Measurements from ENCODE around the gene CNTNAP2.

DNA sequence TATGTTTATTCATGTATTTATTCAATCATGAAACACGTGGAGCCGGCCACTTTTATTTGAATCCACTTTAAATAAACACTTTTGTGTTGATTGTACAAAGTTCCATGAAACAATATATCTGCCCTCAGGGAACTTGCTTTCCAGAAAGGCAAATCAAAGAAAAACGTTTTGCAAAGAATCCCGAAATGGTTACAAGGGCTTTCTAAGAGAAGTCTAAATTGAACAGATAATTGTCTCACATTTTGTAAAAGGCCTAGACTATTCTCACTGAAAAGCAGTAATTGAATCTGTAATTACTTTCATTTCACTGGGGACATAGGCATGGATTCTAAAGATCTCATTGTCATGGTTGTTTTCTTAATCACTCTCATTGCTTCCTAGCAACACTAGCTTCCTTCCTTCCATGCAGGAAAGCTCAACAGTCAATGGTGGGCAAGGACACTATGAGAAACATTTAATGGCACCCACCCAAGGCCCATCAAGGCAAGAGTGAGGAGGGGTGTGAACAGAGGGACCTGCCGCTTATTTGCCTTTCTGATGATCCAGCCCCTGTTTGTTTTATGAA is 1851.5 kb downstream of the CNTNAP2 start:
- TF ChIP-seq, protein P1, sequence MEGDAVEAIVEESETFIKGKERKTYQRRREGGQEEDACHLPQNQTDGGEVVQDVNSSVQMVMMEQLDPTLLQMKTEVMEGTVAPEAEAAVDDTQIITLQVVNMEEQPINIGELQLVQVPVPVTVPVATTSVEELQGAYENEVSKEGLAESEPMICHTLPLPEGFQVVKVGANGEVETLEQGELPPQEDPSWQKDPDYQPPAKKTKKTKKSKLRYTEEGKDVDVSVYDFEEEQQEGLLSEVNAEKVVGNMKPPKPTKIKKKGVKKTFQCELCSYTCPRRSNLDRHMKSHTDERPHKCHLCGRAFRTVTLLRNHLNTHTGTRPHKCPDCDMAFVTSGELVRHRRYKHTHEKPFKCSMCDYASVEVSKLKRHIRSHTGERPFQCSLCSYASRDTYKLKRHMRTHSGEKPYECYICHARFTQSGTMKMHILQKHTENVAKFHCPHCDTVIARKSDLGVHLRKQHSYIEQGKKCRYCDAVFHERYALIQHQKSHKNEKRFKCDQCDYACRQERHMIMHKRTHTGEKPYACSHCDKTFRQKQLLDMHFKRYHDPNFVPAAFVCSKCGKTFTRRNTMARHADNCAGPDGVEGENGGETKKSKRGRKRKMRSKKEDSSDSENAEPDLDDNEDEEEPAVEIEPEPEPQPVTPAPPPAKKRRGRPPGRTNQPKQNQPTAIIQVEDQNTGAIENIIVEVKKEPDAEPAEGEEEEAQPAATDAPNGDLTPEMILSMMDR (IDR thresholded peaks at IDR 0.05): no peak
- TF ChIP-seq POLR2A (IDR thresholded peaks at IDR 0.05): no peak
